Suprapubic skin (tissue), 3 donors: ENCODE measurements around the gene TXNDC11.

Source experiments
- POLR2AphosphoS5 ChIP-seq, 3 donors: sonication (generic); formaldehyde crosslinking; IDR thresholded peaks; one replicate each; pipeline ENCODE4 v1.6.1; 2017; ENCODE audit warnings: antibody characterized with exemption in 3 of 3
- TF ChIP-seq, protein P1 (sequence below), 2 donors: fragments of 200-600 bp in 1 of 2; fragments of 450-650 bp in 1 of 2; sonication (generic) in 1 of 2; IDR thresholded peaks; one replicate each; pipeline ENCODE4 v1.5.1; 2016 to 2019; ENCODE audit warnings: antibody characterized with exemption in 2 of 2, mild to moderate bottlenecking in 1 of 2, moderate library complexity in 1 of 2

DNA sequence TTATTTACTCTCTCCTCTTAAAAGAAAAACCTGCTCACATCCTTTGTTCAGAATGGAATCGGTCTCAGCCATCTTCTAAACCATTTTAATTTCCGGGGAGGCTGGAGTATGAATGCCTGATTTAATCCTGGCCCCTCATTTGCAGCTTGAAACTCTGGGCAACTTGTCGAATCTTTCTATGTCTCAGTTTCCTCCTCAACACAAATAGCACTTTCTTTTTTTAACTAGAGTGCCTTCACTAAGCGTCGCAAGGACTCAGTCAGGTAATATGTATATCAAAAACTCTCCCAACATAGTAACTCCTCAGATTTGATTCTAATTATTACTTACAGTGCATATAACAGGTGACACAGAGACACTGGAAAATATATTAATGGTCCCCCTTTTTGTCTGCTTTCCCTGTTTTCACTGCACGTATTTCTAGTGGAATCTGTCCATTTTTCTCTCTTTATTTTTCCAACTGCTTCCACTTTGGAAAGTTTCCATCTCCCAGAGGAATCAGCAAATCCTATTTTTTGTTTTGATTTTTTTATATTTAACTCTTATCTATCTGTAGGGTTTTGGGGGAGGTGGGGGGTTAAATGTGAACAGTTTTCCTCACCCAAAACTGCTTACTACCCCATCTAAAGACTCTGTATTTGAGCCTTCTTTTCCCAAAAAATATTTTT is 55.8 kb downstream of the TXNDC11 start:
- no peak for TF ChIP-seq POLR2AphosphoS5 (IDR thresholded peaks at IDR 0.05)
- TF ChIP-seq, protein P1, sequence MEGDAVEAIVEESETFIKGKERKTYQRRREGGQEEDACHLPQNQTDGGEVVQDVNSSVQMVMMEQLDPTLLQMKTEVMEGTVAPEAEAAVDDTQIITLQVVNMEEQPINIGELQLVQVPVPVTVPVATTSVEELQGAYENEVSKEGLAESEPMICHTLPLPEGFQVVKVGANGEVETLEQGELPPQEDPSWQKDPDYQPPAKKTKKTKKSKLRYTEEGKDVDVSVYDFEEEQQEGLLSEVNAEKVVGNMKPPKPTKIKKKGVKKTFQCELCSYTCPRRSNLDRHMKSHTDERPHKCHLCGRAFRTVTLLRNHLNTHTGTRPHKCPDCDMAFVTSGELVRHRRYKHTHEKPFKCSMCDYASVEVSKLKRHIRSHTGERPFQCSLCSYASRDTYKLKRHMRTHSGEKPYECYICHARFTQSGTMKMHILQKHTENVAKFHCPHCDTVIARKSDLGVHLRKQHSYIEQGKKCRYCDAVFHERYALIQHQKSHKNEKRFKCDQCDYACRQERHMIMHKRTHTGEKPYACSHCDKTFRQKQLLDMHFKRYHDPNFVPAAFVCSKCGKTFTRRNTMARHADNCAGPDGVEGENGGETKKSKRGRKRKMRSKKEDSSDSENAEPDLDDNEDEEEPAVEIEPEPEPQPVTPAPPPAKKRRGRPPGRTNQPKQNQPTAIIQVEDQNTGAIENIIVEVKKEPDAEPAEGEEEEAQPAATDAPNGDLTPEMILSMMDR (IDR thresholded peaks at IDR 0.05), result no peak
